Gastrocnemius medialis (tissue), 4 donors: Measurements from ENCODE around the gene VAT1L. TPM values are rescaled to one million over a fixed set of nuclear protein-coding genes. Genes with fewer than 3 reads are reported as not detected.

ENCODE experiments used
- ATAC-seq, 2 donors: fragments of 150-250 bp; one replicate each; pipeline ENCODE4 v1.9.1; 2016
- DNase-seq, 2 donors: peaks; one replicate each; pipeline ENCODE4 v3.0.0-alpha.2; 2019
- H3K27ac ChIP-seq, 4 donors: fragments of 200-600 bp; sonication (generic); 1 replicate in 1 of 4; 2 replicates in 3 of 4; pipeline ENCODE4 v1.5.1; 2016 to 2018; ENCODE audit warnings: mild to moderate bottlenecking in 2 of 4, moderate library complexity in 1 of 4
- H3K27me3 ChIP-seq, 3 donors: fragments of 200-600 bp; sonication (generic) in 2 of 3; 1 replicate in 1 of 3; 2 replicates in 2 of 3; pipeline versions ENCODE4 v1.5.1 to v1.6.0; 2016 to 2019; ENCODE audit warnings: mild to moderate bottlenecking in 1 of 3, moderate library complexity in 1 of 3
- H3K36me3 ChIP-seq, 2 donors: fragments of 200-600 bp; sonication (generic) in 1 of 2; one replicate each; pipeline ENCODE4 v1.5.1; 2017 to 2018
- H3K4me1 ChIP-seq, 2 donors: fragments of 200-600 bp; sonication (generic) in 1 of 2; one replicate each; pipeline ENCODE4 v1.5.1; 2016 to 2017; ENCODE audit warnings: mild to moderate bottlenecking in 2 of 2
- H3K4me3 ChIP-seq, 4 donors: fragments of 200-600 bp; sonication (generic) in 3 of 4; 1 replicate in 1 of 4; 2 replicates in 3 of 4; pipeline ENCODE4 v1.5.1; 2016 to 2019; ENCODE audit warnings: mild to moderate bottlenecking in 2 of 4
- H3K9me3 ChIP-seq, 3 donors: fragments of 200-600 bp; sonication (generic) in 2 of 3; 1 replicate in 1 of 3; 2 replicates in 2 of 3; pipeline ENCODE4 v1.5.1; 2016 to 2019
- POLR2A ChIP-seq, 2 donors: fragments of 450-650 bp; IDR thresholded peaks; one replicate each; pipeline ENCODE4 v1.6.1; 2017; ENCODE audit warnings: antibody characterized with exemption in 2 of 2, mild to moderate bottlenecking in 2 of 2, moderate library complexity in 2 of 2
- in situ Hi-C, 4 donors: fragments of 200-750 bp; cut with MboI; loops; one replicate each; pipeline versions ENCODE4 v1.15.0 to v1.8.0; 2017; ENCODE audit warnings: low sequenced_read_pairs in 4 of 4
- intact Hi-C: fragments of 100-400 bp; cut with DNase I; formaldehyde crosslinking; loops from one replicate; pipeline ENCODE4 v1.15.1; 2023; ENCODE audit warnings: low total_unique reads
- total RNA-seq, 4 donors: library from RNA; depleted of rRNA; stranded (reverse); fragments of >200 nt; gene quantifications; one replicate each; pipeline versions ENCODE4 v1.1.0 to v1.2.3, GENCODE V29; 2016
- TF ChIP-seq, protein P1 (sequence below), 5 experiments: fragments of 450-650 bp in 3 of 5; fragments of 200-600 bp in 2 of 5; sonication (generic) in 2 of 5; IDR thresholded peaks in 4 of 5; conservative IDR thresholded peaks in 1 of 5; 1 replicate in 4 of 5; 2 replicates in 1 of 5; pipeline ENCODE4 v1.5.1; 2016 to 2019; ENCODE audit warnings: antibody characterized with exemption in 5 of 5, mild to moderate bottlenecking in 3 of 5, moderate library complexity in 3 of 5

VAT1L gene
- total RNA-seq, 4 donors from 2014 or later = 0.04 TPM; not detected in 3

DNA sequence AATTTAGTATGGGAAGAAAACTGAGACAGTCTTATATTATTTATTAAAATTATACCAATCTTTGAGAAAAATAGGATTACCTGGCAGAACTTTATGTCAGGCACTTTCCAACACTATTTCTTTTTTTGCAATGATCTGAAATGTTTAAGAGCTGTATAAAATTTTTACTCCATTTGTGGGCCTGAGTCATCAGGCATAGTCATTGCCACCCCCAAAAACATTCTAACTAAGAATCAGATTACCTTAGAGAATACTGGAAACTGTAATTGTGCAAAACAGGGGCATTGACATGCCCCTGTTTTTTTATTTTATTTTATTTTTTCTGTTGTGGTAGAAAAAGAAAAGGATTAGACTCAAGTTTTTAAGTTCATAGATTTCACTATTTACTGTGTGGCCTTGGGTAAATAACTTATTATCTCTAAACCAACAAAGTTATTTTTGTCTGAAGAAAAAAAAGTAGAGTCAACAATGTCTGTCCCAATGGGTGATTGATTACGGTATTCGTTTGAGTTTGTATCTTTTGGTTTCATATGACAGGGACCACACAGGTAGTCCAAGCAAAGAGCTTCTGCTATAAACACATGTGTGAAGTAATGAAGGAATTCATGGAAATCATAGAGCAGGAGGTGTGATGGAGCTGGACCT lies 24.6 kb downstream of the VAT1L start:
- no peaks in the 10 kb centered on the region for H3K4me1 ChIP-seq
- DNase-seq (no peak), ATAC-seq (no peak)
- no peak overlapping the region for H3K27ac ChIP-seq
- intact Hi-C loops (no loop called here), in situ Hi-C loops (loop anchor here in 1 of 4 donors (25.0 kb wide), 1 partner anchor 99 kb away; no protein-coding TSS in a partner anchor)
- H3K27me3 ChIP-seq = peaks cover 0 to 2% (median 0%) of the 10 kb centered on the region in 3 donors
- no peaks in the 10 kb centered on the region for H3K9me3 ChIP-seq
- no peak overlapping the region for H3K4me3 ChIP-seq
- H3K36me3 ChIP-seq = no peaks in the 10 kb centered on the region
- no peak for TF ChIP-seq POLR2A (IDR thresholded peaks at IDR 0.05)
- TF ChIP-seq, protein P1, sequence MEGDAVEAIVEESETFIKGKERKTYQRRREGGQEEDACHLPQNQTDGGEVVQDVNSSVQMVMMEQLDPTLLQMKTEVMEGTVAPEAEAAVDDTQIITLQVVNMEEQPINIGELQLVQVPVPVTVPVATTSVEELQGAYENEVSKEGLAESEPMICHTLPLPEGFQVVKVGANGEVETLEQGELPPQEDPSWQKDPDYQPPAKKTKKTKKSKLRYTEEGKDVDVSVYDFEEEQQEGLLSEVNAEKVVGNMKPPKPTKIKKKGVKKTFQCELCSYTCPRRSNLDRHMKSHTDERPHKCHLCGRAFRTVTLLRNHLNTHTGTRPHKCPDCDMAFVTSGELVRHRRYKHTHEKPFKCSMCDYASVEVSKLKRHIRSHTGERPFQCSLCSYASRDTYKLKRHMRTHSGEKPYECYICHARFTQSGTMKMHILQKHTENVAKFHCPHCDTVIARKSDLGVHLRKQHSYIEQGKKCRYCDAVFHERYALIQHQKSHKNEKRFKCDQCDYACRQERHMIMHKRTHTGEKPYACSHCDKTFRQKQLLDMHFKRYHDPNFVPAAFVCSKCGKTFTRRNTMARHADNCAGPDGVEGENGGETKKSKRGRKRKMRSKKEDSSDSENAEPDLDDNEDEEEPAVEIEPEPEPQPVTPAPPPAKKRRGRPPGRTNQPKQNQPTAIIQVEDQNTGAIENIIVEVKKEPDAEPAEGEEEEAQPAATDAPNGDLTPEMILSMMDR (IDR thresholded peaks at IDR 0.05 in 4 of 5, conservative IDR thresholded peaks at IDR 0.05 in 1 of 5) = no peak

DNA sequence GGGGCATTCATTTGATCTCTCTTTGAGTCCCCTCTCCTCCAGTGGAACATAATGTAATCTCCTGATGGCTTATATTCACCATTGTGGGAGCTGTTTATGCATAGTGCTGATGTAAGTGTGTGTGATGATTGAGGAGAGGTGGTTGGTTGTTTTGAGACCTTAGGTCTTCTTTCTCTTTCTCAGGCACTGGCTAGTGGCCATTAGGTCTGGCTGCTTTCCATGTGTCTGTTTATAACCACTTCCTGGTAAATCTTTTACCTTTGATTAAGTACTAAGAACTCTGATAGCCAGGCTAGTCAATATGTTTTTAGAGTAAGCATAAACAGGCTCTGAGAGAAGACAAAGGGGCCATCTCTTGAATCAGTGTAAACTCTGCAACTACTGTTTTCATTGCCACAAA lies 27.9 kb downstream of the VAT1L start:
- Histone ChIP-seq H3K9me3 (no peaks in the 10 kb centered on the region), H3K27ac (no peak overlapping the region), H3K4me3 (no peak overlapping the region), H3K4me1 (no peaks in the 10 kb centered on the region), H3K36me3 (no peaks in the 10 kb centered on the region), H3K27me3 (no peaks in the 10 kb centered on the region)
- in situ Hi-C loops = loop anchor here in 1 of 4 donors (25.0 kb wide), 1 partner anchor 96 kb away; no protein-coding TSS in a partner anchor
- DNase-seq = no peak
- ATAC-seq = no peak
- TF ChIP-seq, protein P1 (IDR thresholded peaks at IDR 0.05 in 4 of 5, conservative IDR thresholded peaks at IDR 0.05 in 1 of 5) = no peak
- TF ChIP-seq POLR2A (IDR thresholded peaks at IDR 0.05) = no peak
- intact Hi-C loops = no loop called here

DNA sequence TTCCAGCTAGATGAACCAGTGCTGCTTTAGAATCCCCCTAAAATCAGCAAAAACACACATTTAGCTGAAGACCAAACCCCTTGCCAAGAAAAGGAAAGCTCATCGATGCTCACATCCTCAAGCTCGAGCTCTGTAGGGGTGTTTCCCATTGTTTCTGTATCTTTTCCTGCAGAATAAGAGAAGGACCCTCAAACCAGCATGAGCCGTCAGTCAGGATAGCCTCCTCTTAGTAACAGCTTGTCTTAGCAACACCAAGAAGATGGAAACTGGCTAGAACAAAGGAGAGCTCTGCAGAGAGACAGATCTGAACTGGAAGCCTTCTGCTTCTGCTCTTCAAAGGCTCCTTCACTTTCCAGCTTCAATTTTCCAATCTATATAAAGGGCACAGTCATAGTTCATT lies 32.0 kb downstream of the VAT1L start:
- DNase-seq (no peak), ATAC-seq (no peak)
- Histone ChIP-seq H3K27me3 (no peaks in the 10 kb centered on the region), H3K4me1 (no peaks in the 10 kb centered on the region), H3K4me3 (no peak overlapping the region), H3K36me3 (no peaks in the 10 kb centered on the region), H3K9me3 (no peaks in the 10 kb centered on the region), H3K27ac (no peak overlapping the region)
- intact Hi-C loops (no loop called here), in situ Hi-C loops (loop anchor here in 1 of 4 donors (25.0 kb wide), 1 partner anchor 92 kb away; no protein-coding TSS in a partner anchor)
- no peak for TF ChIP-seq POLR2A (IDR thresholded peaks at IDR 0.05)
- TF ChIP-seq, protein P1 (IDR thresholded peaks at IDR 0.05 in 4 of 5, conservative IDR thresholded peaks at IDR 0.05 in 1 of 5) = no peak

DNA sequence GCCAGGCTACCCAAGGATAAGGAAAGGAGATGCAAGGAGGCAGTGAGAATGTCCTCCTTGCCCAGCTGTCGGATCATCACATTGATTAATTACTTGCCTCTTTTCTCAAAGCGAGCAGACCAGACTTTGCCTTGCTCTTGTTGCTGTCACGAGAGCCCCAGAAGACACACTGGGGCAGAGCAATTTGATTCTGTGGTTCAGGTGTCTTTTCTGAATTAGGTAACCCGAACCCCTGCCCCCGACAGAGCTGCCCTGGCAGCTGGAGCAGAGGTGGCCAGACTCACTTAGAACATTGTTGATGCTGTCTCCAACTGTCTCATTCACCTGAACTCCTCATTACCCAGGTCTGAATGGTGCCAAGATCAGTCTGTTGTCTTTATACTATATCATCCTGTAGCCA lies 34.3 kb downstream of the VAT1L start:
- Histone ChIP-seq H3K9me3 (no peaks in the 10 kb centered on the region), H3K27me3 (no peaks in the 10 kb centered on the region), H3K4me1 (no peaks in the 10 kb centered on the region), H3K4me3 (no peak overlapping the region), H3K27ac (no peak overlapping the region), H3K36me3 (no peaks in the 10 kb centered on the region)
- DNase-seq = no peak
- TF ChIP-seq, protein P1 (IDR thresholded peaks at IDR 0.05 in 4 of 5, conservative IDR thresholded peaks at IDR 0.05 in 1 of 5) = no peak
- TF ChIP-seq POLR2A (IDR thresholded peaks at IDR 0.05) = no peak
- ATAC-seq = no peak
- in situ Hi-C loops (loop anchor here in 1 of 4 donors (25.0 kb wide), 1 partner anchor 90 kb away; no protein-coding TSS in a partner anchor), intact Hi-C loops (no loop called here)
